IPS-NIHi11 (cell line): ENCODE data around the gene ARL5A.
A peak's percentile ranks its signal among the peaks of the same experiment; 100 is the strongest.

Experiments used
- DNase-seq: peaks from one replicate; pipeline ENCODE4 v3.0.0; 2012; ENCODE audit warnings: mixed read lengths, low spot score

The ARL5A gene

DNA sequence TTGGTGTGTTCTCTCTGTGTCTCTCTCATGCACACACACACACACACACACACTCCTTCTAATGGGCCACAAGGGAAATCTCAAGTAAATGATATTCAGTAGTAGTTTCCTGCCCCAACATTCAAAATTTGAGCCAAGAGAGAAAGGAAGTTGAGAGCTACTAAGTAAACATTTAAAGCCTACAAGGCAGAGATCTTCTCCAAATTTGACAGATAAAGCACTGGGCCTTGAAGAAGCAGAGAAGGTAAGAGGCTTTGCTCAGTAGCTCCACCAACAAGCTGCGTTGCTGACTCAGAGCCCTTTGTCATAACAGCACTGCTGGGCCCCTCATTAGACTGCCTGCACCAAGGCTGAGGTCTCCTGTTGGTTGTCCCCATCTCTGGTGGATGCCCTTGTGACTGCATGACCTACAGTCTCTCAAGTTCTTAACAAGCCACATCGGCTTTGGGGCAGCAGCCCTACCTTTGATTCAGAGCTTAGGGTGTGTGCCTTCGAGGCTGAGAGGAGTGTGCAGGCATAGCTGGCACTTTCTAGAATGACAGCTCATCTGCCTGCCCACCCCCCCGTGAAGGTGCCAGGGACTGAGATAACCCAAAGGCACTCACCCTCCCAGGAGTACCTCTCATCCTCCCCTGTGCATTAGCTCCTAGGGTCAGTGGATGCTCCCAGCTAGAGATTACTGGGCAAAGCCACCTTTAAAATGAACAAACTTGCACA, 61.6 kb downstream of the ARL5A start:
- DNase-seq = no peak

DNA sequence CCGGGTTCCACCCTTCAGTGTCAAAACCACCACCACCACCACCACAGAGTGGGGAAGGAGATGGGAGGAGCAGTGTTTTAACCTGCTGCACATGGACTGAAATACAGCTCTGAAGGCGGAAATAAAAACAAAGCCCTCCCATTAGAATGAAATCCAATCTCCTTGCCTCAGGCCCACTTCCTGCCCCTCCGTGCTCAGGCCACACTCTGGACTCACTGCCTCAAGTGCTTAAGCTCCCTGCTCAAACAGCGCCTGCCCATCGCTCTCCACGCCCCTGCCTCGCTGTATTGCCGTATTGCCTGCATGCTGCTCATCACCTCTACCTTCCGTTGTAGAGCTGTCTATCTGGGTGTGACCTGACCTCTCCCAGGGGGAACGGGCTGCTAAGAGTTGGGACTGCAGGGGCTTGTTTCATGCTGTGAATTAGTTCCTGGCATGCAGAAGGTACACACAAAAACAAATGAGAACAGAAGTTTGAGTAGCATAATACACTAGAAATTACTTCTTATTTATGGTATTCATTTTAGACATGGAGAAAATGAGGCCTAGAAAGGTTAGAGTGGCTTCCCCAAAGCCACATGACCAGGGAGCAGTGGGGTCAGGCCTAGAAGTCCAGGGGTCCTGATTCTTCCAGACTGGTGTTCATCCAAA, 62.3 kb downstream of the ARL5A start:
- DNase-seq = peak; percentile 37

DNA sequence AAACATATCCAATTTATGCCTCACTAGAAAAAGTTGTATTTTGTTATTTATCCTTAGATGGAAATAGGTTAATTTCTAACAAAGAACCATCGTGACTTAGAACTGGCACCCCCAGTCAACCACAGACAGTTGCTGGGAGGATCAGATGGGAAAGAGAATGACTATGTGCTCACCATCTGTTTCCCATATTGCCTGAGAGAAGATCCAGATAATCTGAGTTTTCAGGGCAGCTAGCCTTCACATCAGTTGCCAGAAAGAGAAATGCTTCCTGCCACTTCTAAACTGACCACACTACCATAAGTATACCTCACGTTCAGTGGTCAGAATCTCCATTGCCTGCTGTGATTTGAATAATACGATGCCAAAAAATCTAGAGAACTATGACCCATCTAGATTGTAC, 65.5 kb downstream of the ARL5A start:
- DNase-seq = no peak

DNA sequence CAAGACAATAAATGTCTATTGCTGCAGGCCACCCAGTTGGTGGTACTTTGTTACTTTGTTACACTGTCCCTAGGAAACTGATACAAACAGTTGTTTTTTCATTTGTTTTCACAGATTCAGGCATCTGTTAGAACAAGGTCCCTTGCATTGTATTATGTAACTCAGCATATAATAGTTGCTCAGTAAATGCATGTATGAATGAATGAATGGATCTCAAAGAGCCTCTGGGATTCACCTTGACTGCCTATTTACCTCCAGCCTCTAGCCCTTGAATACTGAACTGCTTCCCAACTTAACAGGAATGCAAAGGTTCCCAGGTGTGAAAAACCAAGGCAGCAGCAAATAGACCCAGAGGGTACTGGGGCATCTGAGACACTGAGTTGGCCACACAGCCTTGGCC, 66.5 kb downstream of the ARL5A start:
- DNase-seq = no peak

DNA sequence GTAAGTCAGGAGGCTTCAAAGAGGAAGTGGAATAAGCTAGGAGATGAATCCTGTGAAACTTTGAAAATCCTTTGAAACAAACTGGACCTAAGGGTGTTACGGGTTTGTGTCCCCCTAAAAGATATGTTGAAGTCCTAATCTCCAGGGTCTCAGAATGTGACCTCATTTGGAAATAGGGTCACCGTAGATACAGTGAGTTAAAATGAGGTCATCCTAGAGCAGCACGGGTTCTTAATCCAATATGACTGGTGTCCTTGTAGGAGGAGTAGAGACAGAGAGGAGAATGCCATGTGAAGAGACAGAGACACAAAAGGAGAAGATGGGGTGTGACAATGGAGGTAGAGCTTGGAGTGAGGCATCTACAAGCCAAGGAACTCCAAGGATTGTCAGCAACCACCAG, 67.0 kb downstream of the ARL5A start:
- DNase-seq = no peak

DNA sequence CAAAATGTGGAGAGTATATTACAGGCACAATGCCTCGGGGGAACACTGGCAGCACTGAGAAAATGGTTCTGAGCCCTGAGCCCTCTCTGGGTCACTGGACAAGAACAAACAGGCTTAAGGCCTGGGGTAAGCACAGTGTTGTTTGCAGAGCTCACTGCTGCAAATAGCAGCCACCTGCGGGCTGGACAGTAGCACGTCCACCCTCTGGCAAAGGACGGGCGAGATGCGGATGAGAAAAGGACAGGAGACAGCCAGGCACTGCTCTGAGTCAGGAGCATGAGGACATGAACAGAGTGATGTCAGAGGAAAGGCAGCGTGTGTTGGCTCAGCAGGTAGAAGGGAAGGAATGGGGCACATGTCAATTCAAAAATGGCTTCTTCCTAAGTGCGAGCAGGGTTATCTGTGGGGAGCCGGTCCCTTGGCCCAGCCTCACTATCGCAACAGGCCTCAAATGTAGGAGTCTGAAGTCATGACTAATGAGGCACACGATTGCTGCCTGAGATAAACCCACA, 68.0 kb downstream of the ARL5A start:
- DNase-seq = no peak

DNA sequence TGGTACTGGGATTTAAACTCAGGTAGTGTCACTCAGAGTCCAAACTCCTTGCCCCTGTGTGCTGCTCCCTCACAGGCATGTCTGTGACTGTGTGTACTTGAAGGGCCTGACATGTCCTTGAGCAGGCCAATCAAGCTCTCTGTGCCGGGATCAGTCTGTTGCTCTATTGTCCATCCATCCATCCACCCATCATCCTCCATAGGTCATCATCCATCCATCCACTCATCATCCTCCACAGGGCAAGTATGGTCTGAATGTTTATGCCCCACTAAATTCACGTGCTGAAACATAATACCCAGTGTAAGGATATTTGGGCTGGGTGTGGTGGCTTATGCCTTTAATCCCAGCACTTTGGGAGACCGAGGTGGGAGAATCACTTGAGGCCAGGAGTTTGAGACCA, 69.5 kb downstream of the ARL5A start:
- DNase-seq = no peak

DNA sequence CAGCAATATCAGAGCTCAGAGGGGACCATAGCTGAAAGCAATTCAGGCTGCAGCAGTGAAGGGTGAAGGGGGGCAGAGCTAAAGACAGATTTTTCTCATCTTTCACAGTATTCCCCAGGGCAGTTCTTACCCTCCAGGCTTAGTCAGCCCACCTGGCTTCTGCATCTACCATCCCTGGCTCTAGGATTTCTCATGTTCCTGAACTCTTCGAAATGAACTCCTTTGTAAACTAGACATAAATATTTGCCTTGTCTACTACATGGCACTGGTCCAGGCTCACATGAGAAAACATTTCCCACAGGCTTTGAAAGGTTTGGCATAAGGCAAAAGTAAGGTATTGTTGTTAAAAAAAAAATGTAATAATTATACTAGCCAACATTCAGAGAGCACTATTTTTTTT, 70.4 kb downstream of the ARL5A start:
- DNase-seq = no peak

DNA sequence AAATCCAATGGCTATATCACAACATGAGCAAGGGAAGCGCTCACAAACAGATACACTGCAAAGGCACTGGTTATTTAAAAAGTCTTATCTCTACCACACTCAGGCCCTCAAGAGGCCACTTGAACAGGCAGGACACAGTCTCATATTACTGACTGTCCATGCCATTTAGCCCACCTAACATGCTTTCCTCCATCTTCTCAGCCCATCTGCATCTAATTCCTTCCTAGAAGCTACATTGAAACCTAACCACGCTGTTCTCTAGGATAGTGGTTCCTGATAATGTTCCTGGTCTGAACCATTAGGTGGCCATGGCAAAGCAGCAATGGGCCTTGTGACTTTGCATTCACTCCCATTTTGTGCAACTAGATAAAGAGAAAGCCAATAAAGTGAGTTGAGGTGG, 71.4 kb downstream of the ARL5A start:
- no peak for DNase-seq

DNA sequence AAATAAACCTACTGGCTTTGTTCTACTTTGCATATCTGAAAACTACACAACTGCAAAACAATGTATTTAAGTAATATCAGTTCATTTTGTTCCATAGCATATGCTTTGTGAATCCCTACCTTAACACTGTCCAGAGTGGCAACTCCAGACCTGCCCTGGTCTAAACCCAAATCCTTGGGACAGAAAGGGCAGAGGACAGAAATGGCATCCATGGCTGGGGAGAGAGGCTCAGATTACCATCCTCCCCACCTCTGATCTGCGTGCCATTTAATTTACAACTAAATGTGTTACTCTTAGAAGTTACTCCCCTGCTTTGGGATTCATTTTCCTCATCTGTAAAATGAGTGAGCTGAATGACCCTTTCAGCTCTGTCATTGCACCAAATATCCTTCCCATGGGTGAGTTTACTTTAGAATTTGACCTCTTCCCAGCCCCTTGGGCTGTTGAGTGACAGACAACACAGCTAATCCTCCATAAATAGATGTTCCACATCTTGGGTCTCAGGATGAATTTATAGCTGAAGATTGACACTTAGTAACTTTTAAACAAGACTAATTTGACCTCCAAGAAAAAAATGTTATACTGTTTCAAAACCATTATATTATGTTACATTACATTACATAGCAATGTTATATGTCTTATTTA, 73.8 kb downstream of the ARL5A start:
- no peak for DNase-seq

DNA sequence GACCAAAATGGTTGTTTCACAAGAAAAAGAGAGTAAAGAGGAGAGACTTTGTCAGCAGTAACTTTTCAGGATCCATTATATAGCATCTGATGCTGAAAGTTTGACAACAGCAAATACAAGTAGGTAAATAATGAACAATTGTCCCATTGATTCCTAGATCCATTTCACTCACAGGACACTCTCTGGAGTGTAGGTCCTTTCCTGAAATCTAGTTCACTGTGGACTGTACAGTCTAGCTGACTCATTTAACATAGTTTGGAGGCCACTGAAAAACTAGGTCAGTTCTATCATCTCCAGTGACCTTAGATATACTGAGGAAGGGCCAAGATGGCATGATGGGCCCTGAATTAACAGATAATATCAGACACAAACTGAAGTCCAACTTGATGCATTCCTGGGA, 74.7 kb downstream of the ARL5A start:
- no peak for DNase-seq
